Measurements from ENCODE around the gene GALNT4. TPM values are rescaled to one million over a fixed set of nuclear protein-coding genes. Genes with fewer than 3 reads are reported as not detected.

The GALNT4 gene
- total and polyA plus RNA-seq, 2 donors, result 3.6 to 17.7 TPM

DNA sequence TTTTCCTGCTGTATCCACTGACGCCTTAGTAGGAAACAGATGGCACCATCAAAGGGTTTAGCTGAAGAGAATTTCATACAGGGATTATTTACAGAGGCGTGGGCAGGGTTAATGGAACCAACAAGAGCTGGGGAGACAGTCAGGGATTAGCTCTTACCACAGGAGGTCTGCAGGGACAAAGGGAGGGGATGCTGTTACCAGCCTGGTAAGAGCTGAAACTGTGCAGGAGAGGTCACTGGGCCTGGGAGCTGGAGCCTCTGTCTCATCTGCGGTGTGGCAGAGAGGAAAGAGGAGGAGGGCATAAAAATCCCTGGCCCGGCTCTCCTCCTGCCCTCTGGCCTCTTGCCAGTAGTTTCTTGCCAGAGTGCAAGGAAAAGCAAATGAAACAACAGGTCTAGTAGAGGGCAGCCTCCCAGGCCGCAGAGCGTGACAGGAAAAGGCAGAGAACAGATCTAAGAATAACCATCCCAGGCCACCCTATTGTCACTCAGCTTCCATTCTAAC is 20.1 kb upstream of the GALNT4 start:
- WGBS, result 48% methylated on average over 6 of the region's 6 CpGs
- no peaks in the 10 kb centered on the region for H3K36me3 ChIP-seq (ENCODE audit: insufficient read depth)
- H3K4me1 ChIP-seq (ENCODE audit: insufficient read depth), result no peaks in the 10 kb centered on the region
- no peak overlapping the region for H3K27ac ChIP-seq (ENCODE audit: low read depth)
- no peak for DNase-seq (ENCODE audit: extremely low spot score)
- no peak overlapping the region for H3K4me3 ChIP-seq (ENCODE audit: low read depth, low read length)

GRCh38 chr12:89544022-89544421 is 19.4 kb upstream of the GALNT4 start:
- Histone ChIP-seq H3K27ac (ENCODE audit: low read depth) (no peak overlapping the region), H3K36me3 (ENCODE audit: insufficient read depth) (no peaks in the 10 kb centered on the region), H3K4me3 (ENCODE audit: low read depth, low read length) (no peak overlapping the region), H3K4me1 (ENCODE audit: insufficient read depth) (no peaks in the 10 kb centered on the region)
- WGBS, result 90% methylated on average over 1 of the region's 1 CpG
- DNase-seq (ENCODE audit: extremely low spot score), result no peak

- Histone ChIP-seq H3K36me3 (ENCODE audit: insufficient read depth) (no peaks in the 10 kb centered on the region), H3K4me1 (ENCODE audit: insufficient read depth) (no peaks in the 10 kb centered on the region), H3K27ac (ENCODE audit: low read depth) (no peak overlapping the region), H3K4me3 (ENCODE audit: low read depth, low read length) (no peak overlapping the region)
- peak; percentile 65 for DNase-seq (ENCODE audit: extremely low spot score)
- 21% methylated on average over 6 of the region's 6 CpGs for WGBS
Measured at GRCh38 chr12:89542912-89543592, 18.5 kb upstream of the GALNT4 start.

GRCh38 chr12:89542236-89542635 is 17.6 kb upstream of the GALNT4 start:
- Histone ChIP-seq H3K4me1 (ENCODE audit: insufficient read depth) (no peaks in the 10 kb centered on the region), H3K4me3 (ENCODE audit: low read depth, low read length) (no peak overlapping the region), H3K36me3 (ENCODE audit: insufficient read depth) (no peaks in the 10 kb centered on the region), H3K27ac (ENCODE audit: low read depth) (no peak overlapping the region)
- DNase-seq (ENCODE audit: extremely low spot score), result no peak
- 98% methylated on average over 2 of the region's 2 CpGs for WGBS

GRCh38 chr12:89540586-89540985 is 16.0 kb upstream of the GALNT4 start:
- no peak overlapping the region for H3K27ac ChIP-seq (ENCODE audit: low read depth)
- no peak overlapping the region for H3K4me3 ChIP-seq (ENCODE audit: low read depth, low read length)
- DNase-seq (ENCODE audit: extremely low spot score), result no peak
- no peaks in the 10 kb centered on the region for H3K4me1 ChIP-seq (ENCODE audit: insufficient read depth)
- 71% methylated on average over 3 of the region's 3 CpGs for WGBS
- H3K36me3 ChIP-seq (ENCODE audit: insufficient read depth), result peaks cover 2% of the 10 kb centered on the region

GRCh38 chr12:89539426-89540223 is 15.0 kb upstream of the GALNT4 start:
- DNase-seq (ENCODE audit: extremely low spot score), result no peak
- Histone ChIP-seq H3K4me3 (ENCODE audit: low read depth, low read length) (no peak overlapping the region), H3K36me3 (ENCODE audit: insufficient read depth) (peaks cover 2% of the 10 kb centered on the region), H3K27ac (ENCODE audit: low read depth) (no peak overlapping the region), H3K4me1 (ENCODE audit: insufficient read depth) (no peaks in the 10 kb centered on the region)
- WGBS, result 80% methylated on average over 5 of the region's 5 CpGs

DNA sequence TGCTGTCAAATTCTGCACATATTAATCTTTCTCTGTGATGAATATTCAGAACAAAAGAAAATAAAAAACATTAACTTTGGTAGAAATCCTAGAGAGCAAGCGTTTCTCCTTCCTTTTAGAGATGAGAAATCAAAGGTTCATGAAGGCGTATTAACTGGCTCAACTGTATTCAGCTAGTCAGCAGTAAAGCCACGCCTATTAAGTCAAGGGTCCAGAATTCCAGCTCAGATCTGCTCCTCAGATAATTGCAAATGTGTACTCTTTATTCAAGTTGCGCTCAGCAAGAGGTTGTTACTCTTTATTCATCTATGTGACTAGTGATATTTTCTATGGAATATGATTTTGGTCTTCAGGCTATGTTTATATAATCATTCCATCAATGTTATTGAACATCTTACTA is 14.3 kb upstream of the GALNT4 start:
- no peaks in the 10 kb centered on the region for H3K4me1 ChIP-seq (ENCODE audit: insufficient read depth)
- H3K27ac ChIP-seq (ENCODE audit: low read depth), result no peak overlapping the region
- no peak overlapping the region for H3K4me3 ChIP-seq (ENCODE audit: low read depth, low read length)
- 87% methylated on average over 4 of the region's 4 CpGs for WGBS
- peaks cover 2% of the 10 kb centered on the region for H3K36me3 ChIP-seq (ENCODE audit: insufficient read depth)
- DNase-seq (ENCODE audit: extremely low spot score), result no peak

GRCh38 chr12:89537389-89537788 is 12.8 kb upstream of the GALNT4 start:
- WGBS, result 86% methylated on average over 3 of the region's 3 CpGs
- no peak overlapping the region for H3K27ac ChIP-seq (ENCODE audit: low read depth)
- H3K36me3 ChIP-seq (ENCODE audit: insufficient read depth), result peaks cover 2% of the 10 kb centered on the region
- DNase-seq (ENCODE audit: extremely low spot score), result no peak
- H3K4me1 ChIP-seq (ENCODE audit: insufficient read depth), result no peaks in the 10 kb centered on the region
- H3K4me3 ChIP-seq (ENCODE audit: low read depth, low read length), result no peak overlapping the region

GRCh38 chr12:89529738-89530137 is 5.1 kb upstream of the GALNT4 start:
- Histone ChIP-seq H3K36me3 (ENCODE audit: insufficient read depth) (no peaks in the 10 kb centered on the region), H3K4me1 (ENCODE audit: insufficient read depth) (no peaks in the 10 kb centered on the region), H3K27ac (ENCODE audit: low read depth) (no peak overlapping the region), H3K4me3 (ENCODE audit: low read depth, low read length) (no peak overlapping the region)
- WGBS, result 32% methylated on average over 1 of the region's 1 CpG
- DNase-seq (ENCODE audit: extremely low spot score), result no peak

DNA sequence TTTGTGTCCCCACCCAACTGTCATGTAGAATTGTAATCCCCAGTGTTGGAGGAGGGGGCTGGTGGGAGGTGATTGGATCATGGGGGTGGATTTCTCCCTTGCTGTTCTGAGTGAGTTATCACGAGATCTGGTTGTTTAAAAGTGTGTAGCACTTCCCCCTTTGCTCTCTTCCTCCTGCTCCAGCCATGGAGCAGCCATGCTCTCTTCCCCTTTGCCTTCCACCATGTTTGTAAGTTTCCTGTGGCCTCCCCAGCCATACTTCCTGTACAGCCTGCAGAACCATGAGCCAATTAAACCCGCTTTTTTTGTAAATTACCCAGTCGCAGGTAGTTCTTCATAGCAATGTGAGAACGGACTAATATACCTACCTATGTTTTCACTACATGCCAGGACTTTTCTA is 3.8 kb upstream of the GALNT4 start:
- no peak for DNase-seq (ENCODE audit: extremely low spot score)
- Histone ChIP-seq H3K4me1 (ENCODE audit: insufficient read depth) (peaks cover 1% of the 10 kb centered on the region), H3K27ac (ENCODE audit: low read depth) (no peak overlapping the region), H3K36me3 (ENCODE audit: insufficient read depth) (no peaks in the 10 kb centered on the region), H3K4me3 (ENCODE audit: low read depth, low read length) (no peak overlapping the region)
- 77% methylated on average over 4 of the region's 4 CpGs for whole genome bisulfite sequencing

DNA sequence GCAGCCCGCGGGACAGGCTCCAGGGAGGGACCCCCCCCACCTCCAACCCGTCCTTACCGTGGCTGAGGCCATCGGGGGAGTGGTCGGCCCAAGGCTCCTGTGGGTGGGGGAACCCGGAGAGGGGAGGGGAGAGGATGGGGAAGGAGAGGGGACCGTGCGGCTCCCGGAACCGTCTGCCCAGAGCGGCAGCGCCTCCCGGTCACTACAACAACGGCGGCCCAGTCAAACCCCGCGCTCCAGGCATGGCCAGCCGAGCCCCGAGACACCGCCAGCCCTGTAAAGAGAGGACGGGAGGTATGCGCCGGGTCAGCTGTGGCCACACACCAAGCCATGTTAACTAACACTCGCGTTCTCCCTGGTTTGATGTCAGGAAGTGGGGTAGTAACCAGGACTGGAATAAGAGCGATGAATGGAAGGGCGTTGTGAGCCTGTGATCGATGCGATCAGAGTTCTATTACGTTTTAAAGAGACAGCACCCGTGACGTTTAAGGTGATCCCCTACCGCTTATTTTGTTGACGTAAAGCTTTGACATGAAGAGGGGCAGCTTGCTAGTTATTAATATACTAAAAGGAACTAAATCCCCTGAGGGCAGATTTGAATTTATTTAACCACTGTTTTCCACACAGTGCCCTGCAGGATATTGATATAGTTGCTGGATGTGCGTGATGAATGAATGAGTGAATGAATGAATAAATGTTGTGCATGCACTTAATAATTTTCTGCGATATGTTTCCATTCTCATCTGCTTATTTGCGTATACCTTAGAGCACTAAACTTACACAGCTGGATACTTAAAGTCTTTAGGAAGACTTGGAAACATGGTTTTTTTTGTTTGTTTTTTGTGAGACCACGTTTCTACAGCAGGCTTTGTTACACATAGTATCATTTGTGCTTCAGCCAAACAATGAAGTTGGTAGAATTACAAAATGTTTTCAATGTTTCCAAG is 1.5 kb upstream of the GALNT4 start, which contains the start of gene POC1B:
Gene POC1B, minus strand, starts transcription at position 224 of the 947 bp plus-strand sequence. Its CDS starts 152 bp downstream, at position 72.
- DNase-seq (ENCODE audit: extremely low spot score), result peak; percentile 45
- Histone ChIP-seq H3K4me1 (ENCODE audit: insufficient read depth) (peaks cover 1% of the 10 kb centered on the region), H3K36me3 (ENCODE audit: insufficient read depth) (no peaks in the 10 kb centered on the region), H3K27ac (ENCODE audit: low read depth) (peak within 1 kb of the TSS; percentile 93), H3K4me3 (ENCODE audit: low read depth, low read length) (peak within 1 kb of the TSS; percentile 92)
- WGBS, result 1% methylated on average over 39 of the region's 39 CpGs

GRCh38 chr12:89525305-89525823 is 768 bp upstream of the GALNT4 start:
- peak overlapping the region; percentile 93 for H3K27ac ChIP-seq (ENCODE audit: low read depth)
- DNase-seq (ENCODE audit: extremely low spot score), result no peak
- peaks cover 1% of the 10 kb centered on the region for H3K4me1 ChIP-seq (ENCODE audit: insufficient read depth)
- WGBS, result under 1% methylated on average over 53 of the region's 53 CpGs
- no peaks in the 10 kb centered on the region for H3K36me3 ChIP-seq (ENCODE audit: insufficient read depth)
- H3K4me3 ChIP-seq (ENCODE audit: low read depth, low read length), result peak overlapping the region; percentile 92

Data from urinary bladder (tissue), 4 donors.